ENCODE results near the gene TANGO6. TPM values are rescaled to one million over a fixed set of nuclear protein-coding genes. Genes with fewer than 3 reads are reported as not detected.
"Not testable (repeated sequence)": the region's sequence is repeated elsewhere in the genome, so short reads cannot be mapped to it uniquely, and the experiment has no call there.

The TANGO6 gene
- total RNA-seq, 1 donor from 2014 or later = 25.3 TPM

DNA sequence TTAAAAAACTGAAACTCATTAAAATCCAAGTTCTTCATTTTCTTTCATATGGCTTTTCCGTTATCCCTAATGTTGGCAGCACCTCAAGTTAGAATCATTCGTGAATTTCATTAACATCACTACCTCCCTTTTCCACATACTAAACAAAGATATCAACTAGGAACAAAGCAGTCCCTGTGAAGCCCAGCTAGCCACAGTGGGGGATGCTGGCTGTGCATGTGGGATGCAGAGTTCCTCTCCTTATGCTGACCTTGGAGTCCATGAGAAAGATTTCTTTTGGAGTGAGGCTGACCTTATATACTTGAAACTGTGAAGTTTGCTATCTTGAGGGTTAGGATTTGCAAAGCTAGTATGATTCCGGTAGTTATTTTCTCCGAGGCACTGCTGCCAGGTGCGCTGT lies 117.6 kb downstream of the TANGO6 start:
- intact Hi-C loops (cut with micrococcal nuclease) = no loop called here

- intact Hi-C loops (cut with micrococcal nuclease) = no loop called here
These were observed 118.6 kb downstream of the TANGO6 start for GRCh38 chr16:68961778-68962402.

GRCh38 chr16:68969338-68969737 lies 126.0 kb downstream of the TANGO6 start:
- intact Hi-C loops (cut with micrococcal nuclease) = no loop called here

DNA sequence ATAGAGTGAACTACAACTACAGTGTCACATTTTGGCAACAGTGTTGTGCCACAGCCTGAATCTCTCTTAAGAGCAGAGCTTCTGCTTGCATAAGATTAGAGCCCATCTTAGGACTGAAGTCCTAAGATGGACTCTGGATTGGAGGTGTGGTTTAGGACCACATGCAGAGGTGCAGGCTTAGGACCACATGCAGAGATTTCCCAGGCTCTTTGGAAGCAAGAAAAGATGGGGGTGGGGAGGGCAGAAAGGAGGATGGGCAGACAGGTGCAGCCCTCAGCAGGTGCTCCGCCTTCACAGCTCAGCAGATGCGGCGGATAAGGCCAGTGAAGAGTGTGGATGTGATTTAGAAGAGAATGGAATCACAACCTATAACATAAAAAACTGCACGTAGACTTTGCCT lies 128.7 kb downstream of the TANGO6 start:
- intact Hi-C loops (cut with micrococcal nuclease) = no loop called here

DNA sequence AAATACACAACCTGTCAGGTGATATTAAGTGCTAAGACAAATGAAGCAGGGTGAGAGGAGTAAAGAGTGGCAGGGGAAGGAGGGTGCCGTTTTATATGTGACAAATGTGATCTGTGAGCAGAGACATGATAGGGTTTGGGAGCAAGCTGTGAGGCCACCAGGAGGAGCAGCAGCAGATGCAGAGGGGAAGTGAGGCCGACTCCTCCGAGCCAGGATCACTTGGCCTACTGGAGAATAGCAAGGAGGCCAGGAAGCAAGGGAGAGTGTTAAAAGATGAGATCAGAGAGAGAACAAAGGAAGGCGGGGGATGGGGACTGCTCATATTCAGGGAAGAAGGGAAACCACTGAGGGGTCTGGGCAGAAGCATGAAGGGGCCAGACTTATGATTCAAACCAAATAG lies 129.4 kb downstream of the TANGO6 start:
- intact Hi-C loops (cut with micrococcal nuclease) = no loop called here

- intact Hi-C loops (cut with micrococcal nuclease) = no loop called here
These were observed 130.3 kb downstream of the TANGO6 start for GRCh38 chr16:68973611-68974120.

DNA sequence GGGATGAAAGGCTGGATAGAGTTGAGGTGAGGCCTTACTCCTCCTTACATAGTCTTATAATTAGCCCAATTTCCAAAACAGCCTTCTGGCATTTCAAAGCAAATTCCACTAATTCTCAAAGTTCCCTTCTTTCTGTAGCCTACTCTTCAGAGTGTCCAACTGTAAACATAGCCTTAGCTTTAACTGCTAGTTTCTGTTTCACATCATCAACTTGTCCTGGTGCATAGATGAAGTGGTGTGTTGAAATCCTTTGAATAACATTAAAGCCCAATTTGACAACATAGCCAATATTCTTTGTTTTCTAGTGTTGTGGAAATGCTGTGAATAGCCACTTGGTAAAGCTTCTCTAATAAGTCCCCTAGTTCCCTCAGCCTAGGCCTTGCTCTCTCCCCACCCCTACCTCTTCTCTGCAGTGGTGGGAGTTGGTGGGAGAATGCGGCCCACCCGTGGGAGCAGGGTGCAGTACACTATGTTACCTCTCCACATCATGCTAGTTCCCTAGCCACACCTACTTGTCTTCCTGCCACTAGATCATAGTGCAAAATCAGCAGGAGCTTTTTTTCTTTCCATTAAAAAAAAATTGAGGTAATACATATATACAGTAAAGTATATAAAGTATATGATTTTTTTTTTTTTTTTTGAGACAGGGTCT lies 135.1 kb downstream of the TANGO6 start:
- intact Hi-C loops (cut with micrococcal nuclease) = no loop called here

- intact Hi-C loops (cut with micrococcal nuclease) = no loop called here
These were observed 137.5 kb downstream of the TANGO6 start for GRCh38 chr16:68980695-68981315.

GRCh38 chr16:68981971-68982370 lies 138.6 kb downstream of the TANGO6 start:
- intact Hi-C loops (cut with micrococcal nuclease) = no loop called here

GRCh38 chr16:68984467-68984866 lies 141.1 kb downstream of the TANGO6 start:
- intact Hi-C loops (cut with micrococcal nuclease) = no loop called here

- intact Hi-C loops (cut with micrococcal nuclease) = no loop called here
These were observed 141.9 kb downstream of the TANGO6 start for GRCh38 chr16:68985268-68985667.

- intact Hi-C loops (cut with micrococcal nuclease) = no loop called here
These were observed 142.5 kb downstream of the TANGO6 start for GRCh38 chr16:68985855-68986254.

- intact Hi-C loops (cut with micrococcal nuclease) = no loop called here
These were observed 144.6 kb downstream of the TANGO6 start for GRCh38 chr16:68987734-68988457.

- intact Hi-C loops (cut with micrococcal nuclease) = not testable (repeated sequence)
These were observed 147.0 kb downstream of the TANGO6 start for GRCh38 chr16:68990172-68990845.

DNA sequence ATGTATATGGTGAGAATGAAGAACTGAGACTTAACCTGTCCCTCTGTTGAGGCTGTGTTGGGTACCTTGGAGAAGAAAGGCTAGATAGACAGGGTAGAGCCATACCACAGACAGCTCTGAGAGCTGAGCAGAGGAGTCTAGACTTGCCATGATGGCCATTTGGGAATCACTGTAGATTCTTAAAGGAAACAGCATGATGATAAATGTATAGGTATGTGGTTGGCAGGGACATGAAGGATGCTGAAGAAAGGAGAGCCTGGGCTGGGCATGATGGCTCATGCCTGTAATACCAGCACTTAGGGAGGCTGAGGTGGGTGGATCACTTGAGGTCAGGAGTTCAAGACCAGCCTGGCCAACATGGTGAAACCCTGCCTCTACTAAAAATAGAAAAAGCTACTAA lies 147.7 kb downstream of the TANGO6 start:
- intact Hi-C loops (cut with micrococcal nuclease) = no loop called here

GRCh38 chr16:68992521-68992920 lies 149.2 kb downstream of the TANGO6 start:
- intact Hi-C loops (cut with micrococcal nuclease) = no loop called here

GRCh38 chr16:68993456-68993855 lies 150.1 kb downstream of the TANGO6 start:
- intact Hi-C loops (cut with micrococcal nuclease) = no loop called here

DNA sequence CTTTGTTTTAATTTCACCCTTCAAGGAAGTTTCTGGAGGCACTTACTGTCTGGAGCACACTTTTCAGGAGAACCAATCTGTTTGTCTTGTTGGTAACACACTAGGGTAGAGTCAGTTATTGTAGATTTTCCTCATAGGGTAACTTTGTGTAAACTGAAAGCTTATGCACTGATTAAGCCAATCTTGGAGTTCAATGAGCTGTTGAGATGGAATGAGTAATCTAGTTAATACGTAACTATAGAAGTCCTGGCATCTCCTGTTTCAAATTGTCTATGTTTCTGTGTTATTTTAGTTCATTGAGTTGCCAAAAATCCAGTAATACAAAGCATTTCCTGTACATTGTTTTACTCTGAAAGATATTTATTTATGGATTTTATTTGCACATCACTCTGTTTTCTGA lies 150.6 kb downstream of the TANGO6 start:
- intact Hi-C loops (cut with micrococcal nuclease) = no loop called here

GRCh38 chr16:68994324-68994723 lies 151.0 kb downstream of the TANGO6 start:
- intact Hi-C loops (cut with micrococcal nuclease) = no loop called here

DNA sequence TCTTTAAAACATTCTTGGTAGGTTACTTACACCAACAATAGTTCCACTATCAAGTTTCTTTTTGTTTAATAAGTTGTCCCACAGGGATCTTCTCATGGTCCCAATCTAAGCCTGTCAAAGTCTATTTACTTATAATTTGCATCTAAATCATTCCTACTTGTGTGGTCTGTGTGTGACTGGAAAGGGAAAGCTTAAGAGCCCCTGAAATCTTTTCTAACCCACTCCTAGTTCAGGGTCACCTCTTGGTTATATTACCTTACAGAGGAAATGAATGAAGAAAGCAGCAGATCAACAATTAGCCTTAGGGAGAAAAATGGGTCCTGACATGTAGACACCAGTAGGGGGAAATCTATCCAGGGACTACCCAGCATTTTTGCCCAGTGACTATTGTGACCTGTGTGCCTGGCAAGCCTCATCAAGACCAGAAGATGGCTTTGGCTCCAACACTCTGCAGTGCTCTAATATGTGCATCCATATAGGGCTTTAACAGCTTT lies 151.7 kb downstream of the TANGO6 start:
- intact Hi-C loops (cut with micrococcal nuclease) = no loop called here

DNA sequence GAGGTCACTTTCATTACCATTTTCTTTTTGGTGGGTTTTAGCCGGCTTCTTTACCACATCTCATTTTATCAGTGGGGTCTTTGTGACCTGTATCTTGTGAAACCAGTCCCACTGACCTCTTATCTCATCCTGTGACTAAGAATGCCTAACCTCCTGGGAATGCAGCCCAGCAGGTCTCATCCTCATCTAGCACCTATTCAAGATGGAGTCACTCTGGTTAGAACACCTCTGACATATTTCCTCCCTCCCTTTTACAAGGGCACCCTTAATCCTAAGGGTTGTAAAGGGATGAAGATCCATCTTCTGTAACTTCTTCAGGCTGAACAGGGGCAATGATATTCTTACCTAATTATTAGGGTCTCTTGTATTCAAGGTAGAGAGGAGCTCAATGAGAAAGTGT lies 154.2 kb downstream of the TANGO6 start:
- intact Hi-C loops (cut with micrococcal nuclease) = no loop called here
